ENCODE measurements around the gene CDC34. TPM values are rescaled to one million over a fixed set of nuclear protein-coding genes. Genes with fewer than 3 reads are reported as not detected.

The CDC34 gene
- total RNA-seq, 1 experiment from 2014 or later, result 112 TPM

GRCh38 chr19:524062-524674 lies 7.4 kb upstream of the CDC34 start:
- no peak overlapping the region for H2AFZ ChIP-seq (ENCODE audit: low read length)

More at GRCh38 chr19:524062-524674, 7.4 kb upstream of the CDC34 start:
- H3K27ac Mint-ChIP-seq, result no peak overlapping the region
- Histone ChIP-seq H4K8ac (replicated peaks; ENCODE audit: insufficient read length, low read depth, low read length) (no peak overlapping the region), H2AK5ac (ENCODE audit: insufficient read length, low read length) (no peak overlapping the region), H3K18ac (ENCODE audit: insufficient read length, low read depth, low read length) (no peak overlapping the region), H2BK15ac (ENCODE audit: low read depth, low read length) (no peak overlapping the region), H2BK5ac (ENCODE audit: insufficient read length, low read length) (no peak overlapping the region), H3K9ac (ENCODE audit: extremely low read depth, insufficient read length, low read length) (no peak overlapping the region), H3K9me3 (ENCODE audit: control insufficient read depth, low read depth, low read length) (no peaks in the 10 kb centered on the region), H2BK120ac (ENCODE audit: low read depth, low read length, poor library complexity, severe bottlenecking) (no peak overlapping the region), H3K56ac (ENCODE audit: insufficient read length, low read depth, low read length) (no peak overlapping the region), H2BK20ac (ENCODE audit: low read depth, low read length, poor library complexity, severe bottlenecking) (no peak overlapping the region), H3K79me2 (ENCODE audit: insufficient read depth, low read length) (no peaks in the 10 kb centered on the region), H3K27me3 (ENCODE audit: insufficient read depth, low read length) (no peaks in the 10 kb centered on the region), H3K4me2 (ENCODE audit: insufficient read depth, insufficient read length, low read length) (no peak overlapping the region), H3T11ph (ENCODE audit: low read length) (no peak overlapping the region), H3K4me1 (ENCODE audit: insufficient read depth, low read length) (no peaks in the 10 kb centered on the region), H3K14ac (ENCODE audit: insufficient read depth, low read length) (no peak overlapping the region), H3K4ac (ENCODE audit: low read depth, low read length) (no peak overlapping the region), H3K79me1 (ENCODE audit: insufficient read depth, low read depth, low read length, poor library complexity, severe bottlenecking) (no peaks in the 10 kb centered on the region), H2BK12ac (ENCODE audit: insufficient read length, low read depth, low read length) (no peak overlapping the region), H4K20me1 (ENCODE audit: control insufficient read depth, insufficient read depth, insufficient read length) (no peaks in the 10 kb centered on the region), H3K27ac (ENCODE audit: insufficient read length, low read depth, low read length) (no peak overlapping the region), H3K23me2 (ENCODE audit: insufficient read length, low read depth, low read length, poor library complexity, severe bottlenecking) (peaks cover 2% of the 10 kb centered on the region), H4K91ac (ENCODE audit: insufficient read length, low read depth, low read length) (no peak overlapping the region), H4K5ac (ENCODE audit: insufficient read length, low read depth, low read length) (no peak overlapping the region), H3K23ac (ENCODE audit: insufficient read length, low read depth, low read length) (no peak overlapping the region)
- TF ChIP-seq, protein P1, sequence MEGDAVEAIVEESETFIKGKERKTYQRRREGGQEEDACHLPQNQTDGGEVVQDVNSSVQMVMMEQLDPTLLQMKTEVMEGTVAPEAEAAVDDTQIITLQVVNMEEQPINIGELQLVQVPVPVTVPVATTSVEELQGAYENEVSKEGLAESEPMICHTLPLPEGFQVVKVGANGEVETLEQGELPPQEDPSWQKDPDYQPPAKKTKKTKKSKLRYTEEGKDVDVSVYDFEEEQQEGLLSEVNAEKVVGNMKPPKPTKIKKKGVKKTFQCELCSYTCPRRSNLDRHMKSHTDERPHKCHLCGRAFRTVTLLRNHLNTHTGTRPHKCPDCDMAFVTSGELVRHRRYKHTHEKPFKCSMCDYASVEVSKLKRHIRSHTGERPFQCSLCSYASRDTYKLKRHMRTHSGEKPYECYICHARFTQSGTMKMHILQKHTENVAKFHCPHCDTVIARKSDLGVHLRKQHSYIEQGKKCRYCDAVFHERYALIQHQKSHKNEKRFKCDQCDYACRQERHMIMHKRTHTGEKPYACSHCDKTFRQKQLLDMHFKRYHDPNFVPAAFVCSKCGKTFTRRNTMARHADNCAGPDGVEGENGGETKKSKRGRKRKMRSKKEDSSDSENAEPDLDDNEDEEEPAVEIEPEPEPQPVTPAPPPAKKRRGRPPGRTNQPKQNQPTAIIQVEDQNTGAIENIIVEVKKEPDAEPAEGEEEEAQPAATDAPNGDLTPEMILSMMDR (conservative IDR thresholded peaks at IDR 0.05), result no peak
- H3K4me3 Mint-ChIP-seq, result no peak overlapping the region
- H3K9me3 Mint-ChIP-seq, result peaks cover 0 to 2% of the 10 kb centered on the region in 2 experiments; a peak in 1 of 5 replicates
- no peak for DNase-seq
- H3K36me3 Mint-ChIP-seq (ENCODE audit: insufficient read depth in 1 of 3, low read depth in 3 of 3), result peaks cover 3 to 9% (median 3%) of the 10 kb centered on the region in 3 experiments; a peak in 5 of 7 replicates
- peaks cover 6 to 24% of the 10 kb centered on the region in 2 experiments for H3K4me1 Mint-ChIP-seq
- H3K27me3 Mint-ChIP-seq (ENCODE audit: low read depth), result peaks cover 47% of the 10 kb centered on the region
- no CpG with 5 or more reads among the region's 29 CpGs for WGBS (ENCODE audit: extremely low coverage, insufficient read length, low lambda C conversion rate)

All from H9 (cell line).